ENCODE measurements around the gene AMELX.

Gene AMELX

GRCh38 chrX:11257711-11258110 is 35.5 kb upstream of the AMELX start (continued):
- TF ChIP-seq ZNF280D (tag by site-specific recombination; IDR thresholded peaks at IDR 0.05) (no peak), ZNF704 (tag by site-specific recombination; IDR thresholded peaks at IDR 0.05) (no peak), BCL11A (tag by site-specific recombination; IDR thresholded peaks at IDR 0.05; ENCODE audit: low read depth) (no peak), ZNF776 (tag by site-specific recombination; IDR thresholded peaks at IDR 0.05; ENCODE audit: borderline replicate concordance) (no peak), TCF7L2 (IDR thresholded peaks at IDR 0.05; ENCODE audit: borderline replicate concordance, low read depth, low read length) (no peak), AEBP2 (tag by site-specific recombination; IDR thresholded peaks at IDR 0.05; ENCODE audit: borderline replicate concordance) (no peak), ZFP69B (tag by site-specific recombination; IDR thresholded peaks at IDR 0.05) (no peak), ZNF24 (tag by site-specific recombination; IDR thresholded peaks at IDR 0.05) (no peak)

- ChIA-PET POLR2A (no interaction called here), CTCF (no interaction called here)
- H3K4me1 ChIP-seq (ENCODE audit: control insufficient read depth, insufficient read depth, low read length), result no peaks in the 10 kb centered on the region
- H3K9me3 ChIP-seq (ENCODE audit: control insufficient read depth, insufficient read depth, low read depth, low read length), result no peaks in the 10 kb centered on the region
- no peaks in the 10 kb centered on the region for H3K36me3 ChIP-seq (ENCODE audit: control insufficient read depth in 2 of 2, insufficient read depth in 1 of 2, low read length in 2 of 2)
- no peak overlapping the region for H3K27ac ChIP-seq (ENCODE audit: extremely low read depth, low read depth, low read length)
- H3K4me3 ChIP-seq (ENCODE audit: low read depth, low read length), result no peak overlapping the region
- TF ChIP-seq ZNF26 (tag by site-specific recombination; IDR thresholded peaks at IDR 0.05) (no peak), ZNF704 (tag by site-specific recombination; IDR thresholded peaks at IDR 0.05) (no peak), REST (tag by site-specific recombination; IDR thresholded peaks at IDR 0.05) (no peak), ZNF24 (tag by site-specific recombination; IDR thresholded peaks at IDR 0.05) (no peak), ZNF747 (tag by site-specific recombination; IDR thresholded peaks at IDR 0.05) (no peak), ZNF391 (tag by site-specific recombination; IDR thresholded peaks at IDR 0.05; ENCODE audit: borderline replicate concordance, low read depth) (no peak)
Observed at GRCh38 chrX:11259437-11259836, 33.8 kb upstream of the AMELX start.
